ENCODE results near the gene METTL25B.

- no peak for TF ChIP-seq MAFK (IDR thresholded peaks at IDR 0.05; ENCODE audit: low read depth, low read length)
- no peak for TF ChIP-seq MXI1 (IDR thresholded peaks at IDR 0.05; ENCODE audit: borderline replicate concordance, low read depth, low read length)
- no peak for TF ChIP-seq POLR2A (IDR thresholded peaks at IDR 0.05; ENCODE audit: low read depth, low read length)
- TF ChIP-seq CTCF (conservative IDR thresholded peaks at IDR 0.05; ENCODE audit: low read depth, low read length) = no peak
Measured at GRCh38 chr1:156744786-156745419, 16.6 kb downstream of the METTL25B start.

Measured in IMR-90 (cell line).